ENCODE results near the gene GALNT3. TPM values are rescaled to one million over a fixed set of nuclear protein-coding genes. Genes with fewer than 3 reads are reported as not detected.

The GALNT3 gene
- total RNA-seq, 2 experiments from 2014 or later: 1.5 to 1.9 TPM

- Mint-ChIP-seq H3K27ac (no peak overlapping the region), H3K36me3 (no peaks in the 10 kb centered on the region), H3K4me1 (no peaks in the 10 kb centered on the region), H3K9me3 (peaks cover 3% of the 10 kb centered on the region), H3K27me3 (no peaks in the 10 kb centered on the region), H3K4me3 (no peak overlapping the region)
- no peak for DNase-seq
Measured at GRCh38 chr2:165778653-165779451, 15.2 kb downstream of the GALNT3 start.

GRCh38 chr2:165778187-165778556 lies 15.9 kb downstream of the GALNT3 start:
- Mint-ChIP-seq H3K36me3 (no peaks in the 10 kb centered on the region), H3K9me3 (peaks cover 3% of the 10 kb centered on the region), H3K4me3 (no peak overlapping the region), H3K4me1 (no peaks in the 10 kb centered on the region), H3K27ac (no peak overlapping the region), H3K27me3 (no peaks in the 10 kb centered on the region)
- no peak for DNase-seq

DNA sequence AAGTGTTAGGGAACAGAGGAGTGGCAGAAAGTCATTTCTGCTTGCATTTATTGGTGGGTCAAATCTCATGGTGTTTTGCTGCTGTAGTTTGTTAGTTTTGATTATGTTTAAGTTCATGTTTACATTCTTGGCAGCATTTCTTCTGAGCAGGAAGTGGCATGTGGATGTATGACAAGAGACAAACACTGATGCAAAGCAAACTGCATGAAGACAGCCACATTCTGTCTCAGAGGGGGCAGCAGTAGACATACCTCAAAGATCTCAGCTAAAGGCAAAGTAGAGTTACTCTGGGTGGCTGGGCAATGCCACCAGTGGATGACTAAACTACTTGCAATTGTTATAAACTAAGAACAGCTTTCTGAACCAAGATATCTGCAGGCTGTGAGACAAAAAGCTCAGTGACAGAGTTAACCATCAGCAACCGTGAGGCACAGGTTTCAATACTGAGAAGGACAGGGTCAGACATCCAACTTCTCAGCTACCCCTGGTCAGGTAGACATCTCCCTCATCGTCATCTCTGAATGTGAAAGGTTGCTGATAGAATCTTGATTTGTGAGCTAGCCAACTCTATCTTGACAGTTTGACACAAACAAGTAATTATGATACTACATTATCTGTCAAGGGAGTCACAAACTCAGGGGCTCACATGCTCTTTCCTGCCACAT lies 16.4 kb downstream of the GALNT3 start:
- Mint-ChIP-seq H3K9me3 (peaks cover 3% of the 10 kb centered on the region), H3K27ac (no peak overlapping the region), H3K36me3 (peaks cover 2% of the 10 kb centered on the region), H3K27me3 (no peaks in the 10 kb centered on the region), H3K4me3 (no peak overlapping the region), H3K4me1 (no peaks in the 10 kb centered on the region)
- DNase-seq: no peak

GRCh38 chr2:165776796-165777195 lies 17.3 kb downstream of the GALNT3 start:
- Mint-ChIP-seq H3K4me3 (no peak overlapping the region), H3K27ac (no peak overlapping the region), H3K9me3 (peaks cover 3% of the 10 kb centered on the region)

DNA sequence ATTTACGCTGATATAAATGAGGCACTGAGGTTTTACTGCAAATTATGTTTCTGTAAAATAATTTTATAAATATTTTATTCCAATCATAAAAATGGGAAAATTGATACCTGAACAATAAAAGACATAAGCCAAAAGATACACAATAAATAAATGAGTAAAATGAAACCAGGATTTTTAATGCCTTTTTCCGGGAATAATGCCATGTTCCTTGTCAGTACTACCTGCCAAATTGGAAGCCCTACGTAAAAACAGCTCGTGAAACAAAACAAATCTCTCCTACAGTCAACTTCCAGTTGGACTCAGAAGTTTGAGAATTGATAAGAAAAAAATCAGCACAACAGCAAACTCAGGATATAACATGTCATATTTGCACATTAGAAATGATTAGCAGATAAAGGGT lies 18.0 kb downstream of the GALNT3 start:
- Mint-ChIP-seq H3K4me3 (no peak overlapping the region), H3K9me3 (peaks cover 3% of the 10 kb centered on the region), H3K27me3 (no peaks in the 10 kb centered on the region), H3K27ac (no peak overlapping the region), H3K36me3 (peaks cover 2% of the 10 kb centered on the region), H3K4me1 (no peaks in the 10 kb centered on the region)
- no peak for DNase-seq

More at GRCh38 chr2:165776796-165777195, 17.3 kb downstream of the GALNT3 start:
- Mint-ChIP-seq H3K27me3 (no peaks in the 10 kb centered on the region), H3K4me1 (no peaks in the 10 kb centered on the region), H3K36me3 (peaks cover 2% of the 10 kb centered on the region)
- no peak for DNase-seq

DNA sequence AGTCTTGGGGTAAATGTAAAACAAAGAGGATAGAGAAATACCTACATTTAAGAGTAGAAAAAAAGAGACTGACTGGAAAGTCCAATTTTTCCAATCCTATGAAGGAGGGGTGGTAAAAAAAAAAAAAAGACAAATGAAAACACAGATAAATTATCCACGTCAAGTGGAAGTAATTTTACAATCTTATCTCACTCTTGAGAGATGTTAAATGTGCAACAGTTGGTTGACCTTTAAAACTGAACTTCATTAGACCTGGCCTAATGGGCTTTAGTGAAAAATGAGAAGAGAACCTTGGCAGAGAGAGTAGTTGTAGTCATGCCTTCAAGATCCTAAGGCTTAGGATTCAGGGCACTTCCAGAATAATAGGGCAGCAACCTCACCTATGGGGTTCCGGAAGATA lies 20.4 kb downstream of the GALNT3 start:
- DNase-seq: no peak
- H3K4me3 Mint-ChIP-seq: no peak overlapping the region
- H3K36me3 Mint-ChIP-seq: peaks cover 2% of the 10 kb centered on the region
- no peaks in the 10 kb centered on the region for H3K4me1 Mint-ChIP-seq
- H3K27ac Mint-ChIP-seq: no peak overlapping the region
- H3K27me3 Mint-ChIP-seq: no peaks in the 10 kb centered on the region
- no peaks in the 10 kb centered on the region for H3K9me3 Mint-ChIP-seq

DNA sequence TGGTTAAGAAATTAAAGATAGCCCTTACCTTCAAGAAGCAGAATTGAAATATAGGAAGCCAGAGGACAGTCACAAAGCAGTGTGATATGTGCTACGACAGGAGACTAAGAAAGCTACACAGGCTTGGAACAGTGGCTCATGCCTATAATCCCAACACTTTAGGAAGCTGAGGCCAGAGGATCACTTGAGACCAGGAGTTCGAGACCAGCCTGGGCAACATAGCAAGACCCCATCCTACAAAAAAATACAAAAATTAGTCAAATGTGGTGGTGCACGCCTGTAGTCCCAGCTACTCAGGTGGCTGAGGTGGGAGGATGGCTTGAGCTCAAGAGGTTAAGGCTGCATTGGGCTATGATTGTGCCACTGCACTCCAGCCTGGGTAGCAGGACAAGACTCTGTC lies 21.9 kb downstream of the GALNT3 start:
- Mint-ChIP-seq H3K27me3 (no peaks in the 10 kb centered on the region), H3K36me3 (peaks cover 2% of the 10 kb centered on the region), H3K9me3 (no peaks in the 10 kb centered on the region), H3K4me1 (no peaks in the 10 kb centered on the region), H3K27ac (no peak overlapping the region), H3K4me3 (no peak overlapping the region)
- DNase-seq: no peak

- no peaks in the 10 kb centered on the region for H3K27me3 Mint-ChIP-seq
- no peaks in the 10 kb centered on the region for H3K9me3 Mint-ChIP-seq
- H3K4me3 Mint-ChIP-seq: no peak overlapping the region
- no peak overlapping the region for H3K27ac Mint-ChIP-seq
- no peaks in the 10 kb centered on the region for H3K4me1 Mint-ChIP-seq
- no peak for DNase-seq
- no peaks in the 10 kb centered on the region for H3K36me3 Mint-ChIP-seq
Measured at GRCh38 chr2:165766326-165766927, 27.6 kb downstream of the GALNT3 start.

DNA sequence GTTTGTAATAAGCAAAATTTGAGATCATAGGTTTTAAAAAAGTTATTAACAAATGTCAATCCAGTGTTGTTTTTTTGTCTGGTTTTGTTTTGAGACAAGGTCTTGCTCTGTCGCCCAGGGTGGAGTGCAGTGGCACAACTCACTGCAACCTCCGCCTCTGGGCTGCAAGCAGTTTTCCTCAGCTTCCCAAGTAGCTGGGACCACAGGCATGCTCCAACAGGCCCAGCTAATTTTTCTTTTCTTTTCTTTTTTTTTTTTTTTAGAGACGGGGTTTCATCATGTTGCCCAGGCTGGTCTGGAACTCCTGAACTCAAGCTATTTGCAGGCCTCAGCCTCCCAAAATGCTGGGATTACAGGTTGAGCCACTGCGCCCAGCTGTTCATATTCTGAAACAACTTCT lies 31.3 kb downstream of the GALNT3 start:
- H3K27me3 Mint-ChIP-seq: no peaks in the 10 kb centered on the region
- no peak overlapping the region for H3K4me3 Mint-ChIP-seq
- no peak for DNase-seq
- no peak overlapping the region for H3K27ac Mint-ChIP-seq
- H3K9me3 Mint-ChIP-seq: no peaks in the 10 kb centered on the region
- no peaks in the 10 kb centered on the region for H3K4me1 Mint-ChIP-seq
- H3K36me3 Mint-ChIP-seq: no peaks in the 10 kb centered on the region

DNA sequence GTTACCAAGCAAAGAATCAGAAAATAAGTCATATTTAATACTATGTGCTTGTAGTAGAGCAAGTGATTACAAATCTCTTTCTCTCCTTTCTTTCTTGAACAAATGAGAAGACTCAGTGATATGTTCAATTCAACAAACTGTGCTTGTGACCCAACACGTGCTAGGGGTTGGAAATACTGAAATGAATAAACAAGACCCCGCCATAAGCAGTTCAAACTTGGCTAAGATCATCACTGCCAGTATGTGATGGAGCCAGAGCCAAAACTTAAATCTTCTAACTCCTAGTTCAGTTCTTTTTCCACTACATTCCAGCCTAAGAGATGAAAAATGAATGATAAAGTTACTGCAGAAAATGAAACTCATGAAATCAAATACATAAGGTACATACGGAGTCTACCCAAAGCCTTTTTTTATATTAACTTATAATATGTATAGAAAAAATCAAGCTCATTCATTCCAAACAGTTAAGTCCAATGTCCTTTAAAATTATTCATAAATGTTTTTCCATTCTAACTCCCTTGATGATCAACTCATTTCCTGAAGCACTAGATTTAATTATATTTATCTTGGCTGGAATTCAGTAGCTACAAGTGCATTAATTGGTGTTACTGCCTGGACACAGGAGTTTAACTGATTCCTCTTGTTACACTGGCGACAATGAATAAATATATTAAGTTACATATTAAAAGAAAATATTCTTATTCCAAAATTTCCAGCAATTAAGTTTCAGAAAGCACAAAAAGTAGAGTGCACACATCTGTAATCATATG lies 36.0 kb downstream of the GALNT3 start:
- Mint-ChIP-seq H3K9me3 (no peaks in the 10 kb centered on the region), H3K4me1 (no peaks in the 10 kb centered on the region), H3K4me3 (no peak overlapping the region), H3K27ac (no peak overlapping the region), H3K27me3 (no peaks in the 10 kb centered on the region), H3K36me3 (no peaks in the 10 kb centered on the region)
- DNase-seq: no peak

- Mint-ChIP-seq H3K9me3 (no peaks in the 10 kb centered on the region), H3K27me3 (no peaks in the 10 kb centered on the region), H3K27ac (no peak overlapping the region), H3K36me3 (no peaks in the 10 kb centered on the region), H3K4me1 (no peaks in the 10 kb centered on the region), H3K4me3 (no peak overlapping the region)
- DNase-seq: no peak
Measured at GRCh38 chr2:165746501-165746900, 47.5 kb downstream of the GALNT3 start.

DNA sequence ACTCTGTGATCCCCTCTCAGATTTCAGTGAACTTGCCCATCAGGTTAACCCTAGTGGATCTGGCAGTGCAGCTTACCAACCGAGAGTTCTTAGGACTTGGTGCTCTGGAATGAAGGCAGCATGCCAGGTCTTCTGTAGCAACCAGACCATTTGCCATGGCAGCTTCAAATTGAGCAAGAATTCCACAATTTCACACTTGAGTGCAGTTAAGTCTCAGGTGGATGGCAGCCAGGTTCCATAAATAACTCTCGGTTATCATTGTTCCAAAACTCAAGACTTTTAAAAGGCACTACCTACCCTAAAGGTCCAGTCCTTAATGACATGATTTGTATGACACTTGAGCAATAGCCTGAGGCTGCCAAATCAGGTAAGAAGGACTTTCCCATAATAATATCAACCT lies 48.1 kb downstream of the GALNT3 start:
- DNase-seq: no peak
- no peaks in the 10 kb centered on the region for H3K4me1 Mint-ChIP-seq
- no peaks in the 10 kb centered on the region for H3K36me3 Mint-ChIP-seq
- H3K27me3 Mint-ChIP-seq: no peaks in the 10 kb centered on the region
- H3K4me3 Mint-ChIP-seq: no peak overlapping the region
- H3K9me3 Mint-ChIP-seq: no peaks in the 10 kb centered on the region
- no peak overlapping the region for H3K27ac Mint-ChIP-seq

DNA sequence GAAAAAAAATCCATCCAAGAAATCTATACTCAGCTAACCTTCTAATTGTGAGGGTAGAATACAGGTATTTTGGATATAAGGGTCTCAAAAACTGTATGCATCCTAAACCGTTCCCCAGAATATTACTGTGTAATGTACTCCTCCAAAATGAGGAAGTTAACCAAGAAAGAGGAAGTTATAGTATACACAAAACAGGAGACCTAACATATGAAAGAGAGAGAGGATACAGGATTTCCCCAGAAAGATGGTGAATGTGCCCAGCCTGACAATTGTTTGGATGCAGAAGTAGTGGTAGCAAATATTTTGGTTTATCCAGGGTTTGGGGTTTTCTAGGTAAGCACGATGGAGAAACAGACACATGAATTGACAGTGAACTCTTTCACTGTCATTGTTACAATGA lies 50.6 kb downstream of the GALNT3 start:
- no peak for DNase-seq
- Mint-ChIP-seq H3K36me3 (no peaks in the 10 kb centered on the region), H3K9me3 (no peaks in the 10 kb centered on the region), H3K4me1 (no peaks in the 10 kb centered on the region), H3K4me3 (no peak overlapping the region), H3K27me3 (no peaks in the 10 kb centered on the region), H3K27ac (no peak overlapping the region)

- Mint-ChIP-seq H3K27ac (no peak overlapping the region), H3K27me3 (peaks cover 15% of the 10 kb centered on the region), H3K4me1 (peaks cover 4% of the 10 kb centered on the region), H3K4me3 (no peak overlapping the region), H3K9me3 (no peaks in the 10 kb centered on the region), H3K36me3 (no peaks in the 10 kb centered on the region)
- DNase-seq: no peak
Measured at GRCh38 chr2:165725421-165725820, 68.6 kb downstream of the GALNT3 start.

- H3K27ac Mint-ChIP-seq: no peak overlapping the region
Measured at GRCh38 chr2:165720511-165720910, 73.5 kb downstream of the GALNT3 start.

More at GRCh38 chr2:165720511-165720910, 73.5 kb downstream of the GALNT3 start:
- Mint-ChIP-seq H3K4me3 (no peak overlapping the region), H3K4me1 (peaks cover 4% of the 10 kb centered on the region), H3K27me3 (peaks cover 16% of the 10 kb centered on the region), H3K9me3 (no peaks in the 10 kb centered on the region), H3K36me3 (no peaks in the 10 kb centered on the region)
- no peak for DNase-seq
